Fibroblast of skin of left quadriceps (primary cell): Measurements from ENCODE around the gene SYDE1.

Experiments used
- DNase-seq, 2 experiments: peaks; one replicate each; pipeline ENCODE4 v3.0.0-alpha.2; 2013; ENCODE audit warnings: low read depth in 2 of 2

SYDE1 gene

GRCh38 chr19:15108145-15108844, 1.1 kb downstream of the SYDE1 start:
- no peak for DNase-seq

GRCh38 chr19:15108845-15109767, 1.9 kb downstream of the SYDE1 start:
- no peak for DNase-seq

- DNase-seq = no peak
Measured at GRCh38 chr19:15109768-15110417, 2.7 kb downstream of the SYDE1 start.

GRCh38 chr19:15110418-15110815, 3.2 kb downstream of the SYDE1 start:
- DNase-seq = no peak

GRCh38 chr19:15111758-15112157, 4.6 kb downstream of the SYDE1 start:
- no peak for DNase-seq

GRCh38 chr19:15112385-15112784, 5.2 kb downstream of the SYDE1 start:
- DNase-seq = no peak

- DNase-seq = no peak
Measured at GRCh38 chr19:15113245-15114152, 6.3 kb downstream of the SYDE1 start.

- DNase-seq = no peak
Measured at GRCh38 chr19:15114153-15114540, 6.9 kb downstream of the SYDE1 start.

GRCh38 chr19:15115080-15115479, 7.9 kb downstream of the SYDE1 start:
- no peak for DNase-seq

GRCh38 chr19:15115762-15116615, 8.8 kb downstream of the SYDE1 start:
- DNase-seq = no peak

GRCh38 chr19:15116856-15117255, 9.7 kb downstream of the SYDE1 start:
- DNase-seq = no peak

GRCh38 chr19:15118248-15118647, 11.0 kb downstream of the SYDE1 start:
- no peak for DNase-seq

- no peak for DNase-seq
Measured at GRCh38 chr19:15118789-15119494, 11.7 kb downstream of the SYDE1 start.

GRCh38 chr19:15120135-15121026, 13.2 kb downstream of the SYDE1 start:
- DNase-seq = no peak

GRCh38 chr19:15122331-15123030, 15.3 kb downstream of the SYDE1 start:
- no peak for DNase-seq

- no peak for DNase-seq
Measured at GRCh38 chr19:15123031-15123890, 16.1 kb downstream of the SYDE1 start.

- no peak for DNase-seq
Measured at GRCh38 chr19:15123900-15124299, 16.7 kb downstream of the SYDE1 start.
